HEK293 (cell line): ENCODE results near the gene MBP.

Source experiments
- TCF7L2 ChIP-seq: IDR thresholded peaks from 2 replicates; pipeline ENCODE4 v1.6.1; 2011; ENCODE audit warnings: low read depth, mild to moderate bottlenecking, inconsistent platforms, low read length, moderate library complexity, borderline replicate concordance
- ZNF501 ChIP-seq: fragments of 450-650 bp; formaldehyde crosslinking; IDR thresholded peaks from 2 replicates; pipeline ENCODE4 v1.5.1; 2016; ENCODE audit warnings: missing biosample characterization, missing genetic modification characterization
- ZNF747 ChIP-seq: fragments of 450-650 bp; formaldehyde crosslinking; IDR thresholded peaks from 2 replicates; pipeline ENCODE4 v1.5.1; 2016; ENCODE audit warnings: missing biosample characterization, missing genetic modification characterization
- ZNF830 ChIP-seq: fragments of 450-650 bp; IDR thresholded peaks from 2 replicates; pipeline ENCODE4 v1.5.0; 2018; ENCODE audit warnings: missing biosample characterization, missing genetic modification characterization, low read depth, mild to moderate bottlenecking, moderate library complexity
- TF ChIP-seq, protein P1 (sequence below): fragments of 450-650 bp; formaldehyde crosslinking; IDR thresholded peaks from 2 replicates; pipeline ENCODE4 v1.5.1; 2016; ENCODE audit warnings: missing biosample characterization, missing genetic modification characterization
- TF ChIP-seq, protein P2 (sequence below): fragments of 450-650 bp; formaldehyde crosslinking; IDR thresholded peaks from 2 replicates; pipeline ENCODE4 v1.5.1; 2017; ENCODE audit warnings: missing biosample characterization, missing genetic modification characterization
- TF ChIP-seq, protein P3 (sequence below): IDR thresholded peaks from 2 replicates; pipeline ENCODE4 v1.6.1; 2011; ENCODE audit warnings: mild to moderate bottlenecking, low read depth, low read length, borderline replicate concordance
- TF ChIP-seq, protein P4 (sequence below): fragments of 450-650 bp; formaldehyde crosslinking; IDR thresholded peaks from 2 replicates; pipeline ENCODE4 v1.5.1; 2016; ENCODE audit warnings: missing biosample characterization, missing genetic modification characterization
- TF ChIP-seq, protein P5 (sequence below): fragments of 450-650 bp; formaldehyde crosslinking; IDR thresholded peaks from 2 replicates; pipeline ENCODE4 v1.5.1; 2016; ENCODE audit warnings: missing biosample characterization, missing genetic modification characterization

DNA sequence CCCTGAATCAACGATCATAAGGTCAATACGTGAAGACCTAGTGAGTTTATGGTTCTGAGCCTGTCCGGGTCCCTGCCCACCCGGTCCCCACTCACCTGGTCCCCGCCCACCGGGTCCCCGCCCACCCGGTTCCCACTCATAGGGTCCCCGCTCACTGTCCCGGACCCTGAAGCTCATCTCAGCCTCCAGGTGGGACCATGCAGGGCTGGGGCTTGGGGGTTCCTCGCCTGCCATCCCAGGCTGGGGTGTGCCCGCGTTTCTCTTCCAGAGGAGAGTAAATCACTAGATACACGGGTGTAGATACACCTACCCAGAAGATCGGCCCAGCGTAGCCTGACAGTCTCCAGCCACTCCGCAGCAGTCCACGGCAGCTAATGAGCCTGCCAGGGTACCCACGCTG is 131.5 kb downstream of the MBP start:
- TF ChIP-seq, protein P1, sequence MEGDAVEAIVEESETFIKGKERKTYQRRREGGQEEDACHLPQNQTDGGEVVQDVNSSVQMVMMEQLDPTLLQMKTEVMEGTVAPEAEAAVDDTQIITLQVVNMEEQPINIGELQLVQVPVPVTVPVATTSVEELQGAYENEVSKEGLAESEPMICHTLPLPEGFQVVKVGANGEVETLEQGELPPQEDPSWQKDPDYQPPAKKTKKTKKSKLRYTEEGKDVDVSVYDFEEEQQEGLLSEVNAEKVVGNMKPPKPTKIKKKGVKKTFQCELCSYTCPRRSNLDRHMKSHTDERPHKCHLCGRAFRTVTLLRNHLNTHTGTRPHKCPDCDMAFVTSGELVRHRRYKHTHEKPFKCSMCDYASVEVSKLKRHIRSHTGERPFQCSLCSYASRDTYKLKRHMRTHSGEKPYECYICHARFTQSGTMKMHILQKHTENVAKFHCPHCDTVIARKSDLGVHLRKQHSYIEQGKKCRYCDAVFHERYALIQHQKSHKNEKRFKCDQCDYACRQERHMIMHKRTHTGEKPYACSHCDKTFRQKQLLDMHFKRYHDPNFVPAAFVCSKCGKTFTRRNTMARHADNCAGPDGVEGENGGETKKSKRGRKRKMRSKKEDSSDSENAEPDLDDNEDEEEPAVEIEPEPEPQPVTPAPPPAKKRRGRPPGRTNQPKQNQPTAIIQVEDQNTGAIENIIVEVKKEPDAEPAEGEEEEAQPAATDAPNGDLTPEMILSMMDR (tag by site-specific recombination) = no peak
- TF ChIP-seq, protein P2, sequence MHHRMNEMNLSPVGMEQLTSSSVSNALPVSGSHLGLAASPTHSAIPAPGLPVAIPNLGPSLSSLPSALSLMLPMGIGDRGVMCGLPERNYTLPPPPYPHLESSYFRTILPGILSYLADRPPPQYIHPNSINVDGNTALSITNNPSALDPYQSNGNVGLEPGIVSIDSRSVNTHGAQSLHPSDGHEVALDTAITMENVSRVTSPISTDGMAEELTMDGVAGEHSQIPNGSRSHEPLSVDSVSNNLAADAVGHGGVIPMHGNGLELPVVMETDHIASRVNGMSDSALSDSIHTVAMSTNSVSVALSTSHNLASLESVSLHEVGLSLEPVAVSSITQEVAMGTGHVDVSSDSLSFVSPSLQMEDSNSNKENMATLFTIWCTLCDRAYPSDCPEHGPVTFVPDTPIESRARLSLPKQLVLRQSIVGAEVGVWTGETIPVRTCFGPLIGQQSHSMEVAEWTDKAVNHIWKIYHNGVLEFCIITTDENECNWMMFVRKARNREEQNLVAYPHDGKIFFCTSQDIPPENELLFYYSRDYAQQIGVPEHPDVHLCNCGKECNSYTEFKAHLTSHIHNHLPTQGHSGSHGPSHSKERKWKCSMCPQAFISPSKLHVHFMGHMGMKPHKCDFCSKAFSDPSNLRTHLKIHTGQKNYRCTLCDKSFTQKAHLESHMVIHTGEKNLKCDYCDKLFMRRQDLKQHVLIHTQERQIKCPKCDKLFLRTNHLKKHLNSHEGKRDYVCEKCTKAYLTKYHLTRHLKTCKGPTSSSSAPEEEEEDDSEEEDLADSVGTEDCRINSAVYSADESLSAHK = no peak
- TF ChIP-seq ZNF501 (tag by site-specific recombination) (no peak), TCF7L2 (no peak), ZNF830 (no peak), ZNF747 (tag by site-specific recombination) (no peak)
- TF ChIP-seq, protein P3, sequence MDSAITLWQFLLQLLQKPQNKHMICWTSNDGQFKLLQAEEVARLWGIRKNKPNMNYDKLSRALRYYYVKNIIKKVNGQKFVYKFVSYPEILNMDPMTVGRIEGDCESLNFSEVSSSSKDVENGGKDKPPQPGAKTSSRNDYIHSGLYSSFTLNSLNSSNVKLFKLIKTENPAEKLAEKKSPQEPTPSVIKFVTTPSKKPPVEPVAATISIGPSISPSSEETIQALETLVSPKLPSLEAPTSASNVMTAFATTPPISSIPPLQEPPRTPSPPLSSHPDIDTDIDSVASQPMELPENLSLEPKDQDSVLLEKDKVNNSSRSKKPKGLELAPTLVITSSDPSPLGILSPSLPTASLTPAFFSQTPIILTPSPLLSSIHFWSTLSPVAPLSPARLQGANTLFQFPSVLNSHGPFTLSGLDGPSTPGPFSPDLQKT = no peak
- TF ChIP-seq, protein P4, sequence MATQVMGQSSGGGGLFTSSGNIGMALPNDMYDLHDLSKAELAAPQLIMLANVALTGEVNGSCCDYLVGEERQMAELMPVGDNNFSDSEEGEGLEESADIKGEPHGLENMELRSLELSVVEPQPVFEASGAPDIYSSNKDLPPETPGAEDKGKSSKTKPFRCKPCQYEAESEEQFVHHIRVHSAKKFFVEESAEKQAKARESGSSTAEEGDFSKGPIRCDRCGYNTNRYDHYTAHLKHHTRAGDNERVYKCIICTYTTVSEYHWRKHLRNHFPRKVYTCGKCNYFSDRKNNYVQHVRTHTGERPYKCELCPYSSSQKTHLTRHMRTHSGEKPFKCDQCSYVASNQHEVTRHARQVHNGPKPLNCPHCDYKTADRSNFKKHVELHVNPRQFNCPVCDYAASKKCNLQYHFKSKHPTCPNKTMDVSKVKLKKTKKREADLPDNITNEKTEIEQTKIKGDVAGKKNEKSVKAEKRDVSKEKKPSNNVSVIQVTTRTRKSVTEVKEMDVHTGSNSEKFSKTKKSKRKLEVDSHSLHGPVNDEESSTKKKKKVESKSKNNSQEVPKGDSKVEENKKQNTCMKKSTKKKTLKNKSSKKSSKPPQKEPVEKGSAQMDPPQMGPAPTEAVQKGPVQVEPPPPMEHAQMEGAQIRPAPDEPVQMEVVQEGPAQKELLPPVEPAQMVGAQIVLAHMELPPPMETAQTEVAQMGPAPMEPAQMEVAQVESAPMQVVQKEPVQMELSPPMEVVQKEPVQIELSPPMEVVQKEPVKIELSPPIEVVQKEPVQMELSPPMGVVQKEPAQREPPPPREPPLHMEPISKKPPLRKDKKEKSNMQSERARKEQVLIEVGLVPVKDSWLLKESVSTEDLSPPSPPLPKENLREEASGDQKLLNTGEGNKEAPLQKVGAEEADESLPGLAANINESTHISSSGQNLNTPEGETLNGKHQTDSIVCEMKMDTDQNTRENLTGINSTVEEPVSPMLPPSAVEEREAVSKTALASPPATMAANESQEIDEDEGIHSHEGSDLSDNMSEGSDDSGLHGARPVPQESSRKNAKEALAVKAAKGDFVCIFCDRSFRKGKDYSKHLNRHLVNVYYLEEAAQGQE (tag by site-specific recombination) = no peak
- TF ChIP-seq, protein P5, sequence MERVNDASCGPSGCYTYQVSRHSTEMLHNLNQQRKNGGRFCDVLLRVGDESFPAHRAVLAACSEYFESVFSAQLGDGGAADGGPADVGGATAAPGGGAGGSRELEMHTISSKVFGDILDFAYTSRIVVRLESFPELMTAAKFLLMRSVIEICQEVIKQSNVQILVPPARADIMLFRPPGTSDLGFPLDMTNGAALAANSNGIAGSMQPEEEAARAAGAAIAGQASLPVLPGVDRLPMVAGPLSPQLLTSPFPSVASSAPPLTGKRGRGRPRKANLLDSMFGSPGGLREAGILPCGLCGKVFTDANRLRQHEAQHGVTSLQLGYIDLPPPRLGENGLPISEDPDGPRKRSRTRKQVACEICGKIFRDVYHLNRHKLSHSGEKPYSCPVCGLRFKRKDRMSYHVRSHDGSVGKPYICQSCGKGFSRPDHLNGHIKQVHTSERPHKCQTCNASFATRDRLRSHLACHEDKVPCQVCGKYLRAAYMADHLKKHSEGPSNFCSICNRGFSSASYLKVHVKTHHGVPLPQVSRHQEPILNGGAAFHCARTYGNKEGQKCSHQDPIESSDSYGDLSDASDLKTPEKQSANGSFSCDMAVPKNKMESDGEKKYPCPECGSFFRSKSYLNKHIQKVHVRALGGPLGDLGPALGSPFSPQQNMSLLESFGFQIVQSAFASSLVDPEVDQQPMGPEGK (tag by site-specific recombination) = no peak
